ENCODE results near the gene CFAP45.

Gene CFAP45

GRCh38 chr1:159879136-159879535, 20.8 kb downstream of the CFAP45 start:
- DNase-seq (ENCODE audit: insufficient read length, low spot score), result no peak
- FAIRE-seq, result no peak
- no peak for TF ChIP-seq CTCF (IDR thresholded peaks at IDR 0.05; ENCODE audit: insufficient read depth, missing control alignments)

DNA sequence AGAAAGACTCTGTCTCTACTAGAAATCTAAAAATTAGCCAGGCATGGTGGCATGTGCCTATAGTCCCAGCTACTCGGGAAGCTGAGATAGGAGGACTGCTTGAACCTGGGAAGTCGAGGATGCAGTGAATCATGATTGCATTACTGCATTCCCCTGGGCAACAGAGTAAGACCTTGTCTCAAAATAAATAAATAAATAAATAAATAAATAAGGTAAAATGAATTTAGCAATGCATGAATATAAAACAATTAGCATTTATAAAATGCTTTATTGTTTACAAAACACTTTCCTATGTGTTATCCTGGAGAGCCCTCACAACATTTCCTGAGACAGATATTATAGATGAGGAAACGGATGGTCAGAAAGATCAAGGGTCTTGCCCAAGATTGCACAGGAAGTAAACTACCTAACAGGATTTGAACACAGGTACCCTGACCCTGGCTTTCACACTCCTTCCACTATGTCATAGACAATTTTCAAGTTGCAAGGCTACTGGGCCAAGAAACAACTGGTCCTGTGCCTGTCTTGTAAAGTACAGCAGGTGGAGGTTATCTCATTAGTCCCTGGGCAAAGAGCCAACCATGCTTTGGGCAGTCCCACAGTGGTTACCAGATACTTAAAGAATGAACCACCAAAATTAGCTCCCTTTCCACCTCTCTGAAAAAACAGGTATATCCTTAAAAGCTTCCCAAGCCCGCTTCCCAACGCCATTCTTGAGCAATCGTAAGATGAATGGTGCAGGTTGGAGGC, 22.1 kb downstream of the CFAP45 start:
- DNase-seq (ENCODE audit: insufficient read length, low spot score) (no peak), FAIRE-seq (no peak)
- TF ChIP-seq CTCF (IDR thresholded peaks at IDR 0.05; ENCODE audit: insufficient read depth, missing control alignments), result no peak

- no peak for FAIRE-seq
- DNase-seq (ENCODE audit: insufficient read length, low spot score), result no peak
- TF ChIP-seq CTCF (IDR thresholded peaks at IDR 0.05; ENCODE audit: insufficient read depth, missing control alignments), result no peak
Observed at GRCh38 chr1:159873530-159874143, 26.3 kb downstream of the CFAP45 start.

- no peak for DNase-seq (ENCODE audit: insufficient read length, low spot score)
- no peak for TF ChIP-seq CTCF (IDR thresholded peaks at IDR 0.05; ENCODE audit: insufficient read depth, missing control alignments)
- no peak for FAIRE-seq
Observed at GRCh38 chr1:159872891-159873290, 27.1 kb downstream of the CFAP45 start.

DNA sequence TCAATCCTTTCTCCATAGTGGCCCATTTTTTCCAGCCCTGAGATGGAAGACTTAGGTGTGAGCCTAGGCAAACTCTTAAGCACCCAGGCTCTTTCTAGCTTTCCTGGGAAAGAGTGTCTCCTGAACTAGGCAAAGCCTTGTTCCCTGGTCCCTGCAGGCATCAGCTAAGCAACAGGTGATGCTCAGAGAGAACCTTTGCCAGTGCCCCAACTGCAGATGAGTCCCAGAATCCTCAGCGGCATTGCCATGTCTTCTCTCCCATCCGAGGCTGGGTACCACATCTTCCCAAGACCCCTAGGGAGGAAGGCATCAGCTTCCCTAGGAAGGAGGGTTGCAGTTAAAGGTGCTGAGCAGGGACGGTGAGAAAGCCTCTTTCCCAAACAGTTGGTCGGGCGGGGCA, 29.3 kb downstream of the CFAP45 start:
- FAIRE-seq (no peak), DNase-seq (ENCODE audit: insufficient read length, low spot score) (no peak)
- TF ChIP-seq CTCF (IDR thresholded peaks at IDR 0.05; ENCODE audit: insufficient read depth, missing control alignments), result no peak

DNA sequence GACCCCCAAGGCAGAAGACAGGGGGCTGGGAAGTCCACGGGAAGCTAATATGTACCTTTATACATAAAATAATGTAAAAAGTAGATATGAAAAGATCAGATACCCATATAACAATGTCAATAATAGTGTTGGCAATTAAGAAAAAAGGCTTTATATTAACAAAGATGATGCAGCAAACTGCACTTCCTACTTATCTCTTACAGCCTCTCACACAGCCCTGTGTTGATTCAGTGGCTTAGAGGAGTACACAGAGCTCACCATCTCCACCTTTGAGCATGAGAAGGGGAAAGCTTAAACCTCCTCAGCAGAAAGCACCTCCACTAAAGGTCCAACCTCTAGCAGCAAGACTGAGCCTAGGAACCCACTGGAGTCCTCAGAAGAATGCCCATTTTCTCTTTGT, 30.4 kb downstream of the CFAP45 start:
- FAIRE-seq (no peak), DNase-seq (ENCODE audit: insufficient read length, low spot score) (no peak)

More for the DNA sequence above, 30.4 kb downstream of the CFAP45 start:
- no peak for TF ChIP-seq CTCF (IDR thresholded peaks at IDR 0.05; ENCODE audit: insufficient read depth, missing control alignments)
